Activated naive CD4-positive, alpha-beta T cell treated with anti-CD3 and anti-CD28 coated beads, Interleukin-2, amount 50 U/mL, for 72 hours (primary cell): Measurements from ENCODE around the gene NDUFV3. TPM values are rescaled to one million over a fixed set of nuclear protein-coding genes. Genes with fewer than 3 reads are reported as not detected.

Source experiments
- ATAC-seq, 2 donors: fragments of 150-1000 bp; cut with Tn5 transposase; 2 replicates each; pipeline ENCODE4 v1.10.0; 2021; ENCODE audit warnings: mild to moderate bottlenecking in 2 of 2, moderate library complexity in 2 of 2
- DNase-seq, 2 donors: peaks; one replicate each; pipeline ENCODE4 v3.0.0; 2021 to 2022; ENCODE audit warnings: low spot score in 2 of 2
- H3K27ac Mint-ChIP-seq, 2 donors: one replicate each; pipeline ENCODE4 v1.8.0; 2022; ENCODE audit warnings: mild to moderate bottlenecking in 2 of 2, mixed read lengths in 2 of 2
- H3K36me3 Mint-ChIP-seq, 2 donors: one replicate each; pipeline ENCODE4 v1.8.0; 2022; ENCODE audit warnings: mixed read lengths in 2 of 2
- H3K9me3 Mint-ChIP-seq, 2 donors: one replicate each; pipeline ENCODE4 v1.8.0; 2022; ENCODE audit warnings: mixed read lengths in 2 of 2
- total RNA-seq, 2 donors: library from RNA; stranded (reverse); gene quantifications; one replicate each; pipeline ENCODE4 v1.2.3, GENCODE V29; 2022

NDUFV3 gene
- total RNA-seq, 2 donors from 2014 or later, result 25.3 to 25.7 TPM

DNA sequence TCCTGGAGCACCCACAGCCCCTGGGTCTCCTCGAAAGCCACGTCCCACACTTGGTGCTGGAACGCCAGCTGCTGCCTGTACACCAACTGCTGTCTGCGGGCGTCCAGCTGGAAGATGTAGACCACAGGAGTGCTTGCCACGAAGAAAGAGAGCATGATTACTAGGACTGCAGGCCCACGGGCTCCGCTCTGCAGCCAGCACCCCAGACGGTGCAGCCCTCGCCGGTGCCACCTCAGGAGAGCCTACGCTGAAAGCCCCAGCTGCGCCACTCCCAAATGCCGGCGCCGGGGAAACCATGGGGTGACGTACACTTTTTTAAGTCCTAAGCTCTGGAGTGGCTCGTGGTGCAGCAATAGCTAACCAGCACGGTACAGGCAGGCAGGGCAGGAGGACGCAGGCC lies 39.5 kb upstream of the NDUFV3 start:
- H3K9me3 Mint-ChIP-seq, result no peaks in the 10 kb centered on the region
- peaks cover 15 to 28% of the 10 kb centered on the region in 2 donors for H3K36me3 Mint-ChIP-seq
- ATAC-seq (no peak), DNase-seq (no peak)
- no peak overlapping the region for H3K27ac Mint-ChIP-seq

- ATAC-seq (no peak), DNase-seq (no peak)
- H3K36me3 Mint-ChIP-seq, result peaks cover 8 to 25% of the 10 kb centered on the region in 2 donors
- no peaks in the 10 kb centered on the region for H3K9me3 Mint-ChIP-seq
- peak overlapping the region; percentile 52 to 81 for H3K27ac Mint-ChIP-seq
Observed at GRCh38 chr21:42854246-42855010, 38.7 kb upstream of the NDUFV3 start.

DNA sequence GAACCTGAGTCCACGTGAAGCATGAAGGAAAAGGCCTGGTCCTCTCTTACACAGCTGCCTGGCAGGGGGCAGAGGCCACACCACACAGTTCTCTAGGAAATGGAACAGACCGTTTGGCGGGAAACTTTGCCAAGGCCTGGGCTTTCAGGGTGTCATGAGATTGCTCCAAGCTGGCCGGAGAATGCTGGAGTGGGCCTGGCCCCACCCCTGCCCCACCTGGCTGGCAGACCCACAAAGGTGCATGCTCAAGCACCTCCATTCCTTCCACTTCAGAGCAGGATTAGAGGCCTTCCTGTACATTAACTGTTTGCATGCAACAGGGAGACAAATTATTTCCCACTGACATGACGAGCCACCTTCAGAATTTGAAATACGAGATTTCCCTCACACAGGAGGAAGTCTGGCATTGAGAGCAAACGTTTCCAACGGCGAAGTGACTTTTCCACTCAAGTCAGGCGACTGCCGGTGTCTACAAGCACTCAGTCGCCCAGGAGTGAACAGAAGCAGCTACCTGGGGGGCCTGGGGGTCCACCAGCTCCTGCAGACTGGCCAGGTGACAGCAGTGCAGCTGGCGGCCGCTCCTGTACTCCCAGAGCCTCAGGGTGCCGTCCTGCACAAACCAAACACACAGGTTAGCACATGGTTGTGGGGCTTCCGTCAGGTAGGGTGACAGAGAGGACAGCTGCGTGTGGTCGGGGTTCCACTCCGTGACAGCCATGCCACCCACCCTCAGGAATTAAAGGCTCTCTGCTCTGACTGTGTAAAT lies 37.8 kb upstream of the NDUFV3 start:
- Mint-ChIP-seq H3K36me3 (peaks cover 5 to 23% of the 10 kb centered on the region in 2 donors), H3K9me3 (no peaks in the 10 kb centered on the region), H3K27ac (peak overlapping the region in 1 of 2 donors; percentile 77)
- no peak for DNase-seq
- no peak for ATAC-seq

GRCh38 chr21:42855937-42856335 lies 37.2 kb upstream of the NDUFV3 start:
- DNase-seq, result no peak
- Mint-ChIP-seq H3K27ac (peak overlapping the region in 1 of 2 donors; percentile 77), H3K9me3 (no peaks in the 10 kb centered on the region), H3K36me3 (peaks cover 5 to 23% of the 10 kb centered on the region in 2 donors)
- no peak for ATAC-seq

GRCh38 chr21:42857216-42857615 lies 35.9 kb upstream of the NDUFV3 start:
- Mint-ChIP-seq H3K9me3 (no peaks in the 10 kb centered on the region), H3K36me3 (peaks cover under 1 to 23% of the 10 kb centered on the region in 2 donors), H3K27ac (peak overlapping the region in 1 of 2 donors; percentile 72)
- DNase-seq, result no peak
- no peak for ATAC-seq

- DNase-seq (no peak), ATAC-seq (no peak)
- Mint-ChIP-seq H3K9me3 (no peaks in the 10 kb centered on the region), H3K36me3 (peaks cover 0 to 31% of the 10 kb centered on the region in 2 donors), H3K27ac (peak overlapping the region; percentile 17 to 72)
Observed at GRCh38 chr21:42858185-42858847, 34.8 kb upstream of the NDUFV3 start.

GRCh38 chr21:42858957-42859890 lies 33.9 kb upstream of the NDUFV3 start:
- peak overlapping the region in 1 of 2 donors; percentile 75 for H3K27ac Mint-ChIP-seq

DNA sequence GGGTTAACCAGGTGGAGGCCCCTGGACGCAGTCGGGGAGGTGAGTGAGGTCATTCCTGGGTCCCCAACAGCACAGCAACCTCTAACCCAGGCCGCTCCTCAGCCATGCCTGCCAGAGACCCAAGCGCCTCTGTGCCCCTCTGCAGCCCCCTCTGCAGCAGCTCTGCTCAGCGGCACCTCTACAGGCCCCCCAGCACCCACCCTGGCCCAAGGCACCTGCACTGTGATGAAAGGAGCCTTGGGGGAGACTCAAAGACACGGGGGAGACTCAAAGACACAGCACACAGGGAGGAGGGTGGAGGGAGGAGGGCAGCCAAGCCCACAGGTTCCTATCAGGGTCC lies 33.2 kb upstream of the NDUFV3 start:
- peaks cover 0 to 24% of the 10 kb centered on the region in 2 donors for H3K36me3 Mint-ChIP-seq
- ATAC-seq (no peak), DNase-seq (no peak)
- no peak overlapping the region for H3K27ac Mint-ChIP-seq
- H3K9me3 Mint-ChIP-seq, result no peaks in the 10 kb centered on the region

More at GRCh38 chr21:42858957-42859890, 33.9 kb upstream of the NDUFV3 start:
- no peak for DNase-seq
- peaks cover 0 to 30% of the 10 kb centered on the region in 2 donors for H3K36me3 Mint-ChIP-seq
- ATAC-seq, result peak in 1 of 2 donors; percentile 5
- H3K9me3 Mint-ChIP-seq, result no peaks in the 10 kb centered on the region

DNA sequence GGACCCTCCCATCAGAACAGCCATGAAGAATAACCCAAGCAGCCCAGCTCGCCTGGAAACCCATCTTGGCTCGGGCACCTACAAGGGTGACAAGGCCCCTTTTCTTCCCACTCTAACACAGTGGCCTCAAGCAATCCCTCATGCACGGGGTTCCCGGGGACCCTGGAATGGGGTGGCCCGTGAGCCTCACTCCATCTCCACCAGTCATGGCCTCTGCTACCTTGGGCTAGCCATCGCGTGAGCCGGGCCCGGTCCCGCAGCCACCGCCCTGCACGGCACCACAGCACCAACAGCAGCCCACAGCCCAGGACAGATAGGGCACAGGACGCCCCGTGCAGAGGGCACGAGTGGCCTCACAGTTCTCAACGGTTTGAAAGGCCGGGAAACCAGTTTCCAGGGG lies 32.8 kb upstream of the NDUFV3 start:
- ATAC-seq (no peak), DNase-seq (no peak)
- peaks cover 0 to 23% of the 10 kb centered on the region in 2 donors for H3K36me3 Mint-ChIP-seq
- no peaks in the 10 kb centered on the region for H3K9me3 Mint-ChIP-seq
- no peak overlapping the region for H3K27ac Mint-ChIP-seq

- Mint-ChIP-seq H3K36me3 (peaks cover 0 to 16% of the 10 kb centered on the region in 2 donors), H3K9me3 (no peaks in the 10 kb centered on the region), H3K27ac (no peak overlapping the region)
- ATAC-seq (no peak), DNase-seq (no peak)
Observed at GRCh38 chr21:42861311-42861847, 31.7 kb upstream of the NDUFV3 start.

DNA sequence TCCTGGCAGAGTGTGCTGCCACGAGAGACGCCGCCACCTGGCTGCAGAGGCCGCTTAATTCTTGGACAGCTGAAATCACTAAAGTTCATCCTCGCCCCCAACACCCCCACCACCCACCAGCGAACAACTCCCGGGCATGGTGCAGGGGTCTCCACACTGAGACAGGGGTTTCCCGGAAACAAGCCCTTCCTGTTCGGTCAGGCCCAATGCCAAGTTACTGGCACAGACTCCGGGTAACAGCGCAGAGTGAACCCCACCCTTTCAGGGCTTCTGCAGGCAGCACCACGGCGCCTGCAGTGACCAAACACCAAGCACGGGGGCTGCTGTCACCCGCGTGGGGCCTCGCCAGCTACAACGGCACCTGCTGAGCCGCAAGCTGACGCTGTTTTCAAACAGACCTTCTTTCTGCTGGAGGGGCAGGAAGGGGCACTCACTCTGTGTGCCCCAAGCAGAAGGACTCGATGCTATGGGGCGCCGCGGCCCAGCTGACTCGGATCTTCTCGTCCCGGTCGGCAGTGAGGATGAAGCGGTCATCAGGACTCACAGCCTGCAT lies 31.2 kb upstream of the NDUFV3 start:
- H3K9me3 Mint-ChIP-seq, result no peaks in the 10 kb centered on the region
- DNase-seq (no peak), ATAC-seq (no peak)
- no peak overlapping the region for H3K27ac Mint-ChIP-seq
- peaks cover 0 to 16% of the 10 kb centered on the region in 2 donors for H3K36me3 Mint-ChIP-seq

DNA sequence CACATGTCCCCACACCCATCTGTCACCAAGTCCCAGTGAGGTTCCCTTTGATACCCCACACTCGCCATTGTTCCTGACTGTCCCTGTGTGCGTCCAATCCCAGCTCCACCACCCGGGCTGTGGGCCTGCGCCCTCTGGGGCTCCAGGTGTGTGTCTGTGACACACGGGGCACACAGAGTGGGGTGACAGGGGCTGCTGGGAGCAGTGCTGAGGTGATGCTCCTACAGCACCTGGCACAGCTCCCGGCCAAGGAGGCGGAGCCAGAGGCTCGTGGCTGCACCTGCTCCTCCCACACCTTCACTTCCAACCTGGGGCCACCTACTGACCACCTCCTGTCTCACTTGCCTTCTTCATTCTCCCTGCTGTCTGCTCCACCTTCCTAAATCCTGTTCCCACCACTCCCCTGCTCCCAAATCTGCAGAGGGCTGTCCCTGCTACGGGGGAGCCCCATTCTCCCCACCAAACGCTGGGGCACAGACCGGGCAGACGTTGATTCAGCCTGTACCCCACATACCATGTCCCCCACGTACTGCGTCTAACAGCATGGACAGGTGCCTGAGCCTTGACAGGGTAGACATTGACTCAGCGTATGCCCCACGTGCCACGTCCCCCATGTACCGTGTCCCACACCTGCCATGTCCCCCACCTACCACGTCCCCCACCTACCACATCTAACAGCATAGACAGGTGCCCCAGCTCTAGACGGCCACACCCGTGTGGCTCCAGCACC lies 30.2 kb upstream of the NDUFV3 start:
- DNase-seq, result no peak
- Mint-ChIP-seq H3K9me3 (no peaks in the 10 kb centered on the region), H3K36me3 (peaks cover 4 to 16% of the 10 kb centered on the region in 2 donors), H3K27ac (peak overlapping the region in 1 of 2 donors; percentile 37)
- no peak for ATAC-seq

DNA sequence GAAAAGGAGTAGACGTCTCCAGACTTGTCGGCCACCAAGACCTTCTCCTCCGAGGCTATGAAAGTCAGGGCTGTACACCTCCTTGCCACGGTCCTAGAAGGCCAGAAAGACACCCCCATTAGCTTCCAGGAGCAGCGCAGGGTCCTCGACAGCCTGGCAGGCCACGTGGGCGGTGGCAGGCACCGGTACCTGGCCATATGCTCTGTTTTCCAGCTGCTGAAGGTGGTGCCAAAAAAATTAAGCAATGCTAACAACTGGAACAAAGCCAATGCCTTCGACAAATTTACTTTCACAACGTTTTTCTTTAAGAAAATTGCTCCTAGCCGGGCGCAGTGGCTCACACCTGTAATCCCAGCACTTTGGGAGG lies 29.6 kb upstream of the NDUFV3 start:
- Mint-ChIP-seq H3K36me3 (peaks cover 4 to 14% of the 10 kb centered on the region in 2 donors), H3K9me3 (no peaks in the 10 kb centered on the region), H3K27ac (no peak overlapping the region)
- DNase-seq (no peak), ATAC-seq (no peak)

DNA sequence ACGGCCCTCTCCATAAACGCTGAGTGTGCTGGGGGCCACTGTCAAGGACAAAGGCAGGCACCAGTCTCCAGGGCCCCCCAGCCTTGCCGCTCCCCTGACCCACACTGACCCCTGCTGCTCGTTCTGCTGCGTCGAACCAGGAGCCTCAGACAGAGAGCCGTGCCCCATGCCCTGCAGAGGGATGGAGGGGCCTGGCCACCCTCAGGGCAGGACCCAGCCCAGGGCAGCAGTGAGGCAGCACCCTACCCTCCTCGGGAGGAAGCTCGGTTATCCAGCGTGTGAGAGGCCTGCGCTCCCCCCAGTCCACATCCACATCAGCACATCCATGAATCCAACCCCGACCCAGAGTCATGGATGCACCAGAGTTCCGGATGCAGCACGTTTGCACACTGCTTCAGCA lies 28.8 kb upstream of the NDUFV3 start:
- Mint-ChIP-seq H3K27ac (peak overlapping the region; percentile 25 to 40), H3K36me3 (peaks cover 4 to 10% of the 10 kb centered on the region in 2 donors)

More for the DNA sequence above, 28.8 kb upstream of the NDUFV3 start:
- H3K9me3 Mint-ChIP-seq, result no peaks in the 10 kb centered on the region
- DNase-seq (no peak), ATAC-seq (no peak)
